SK-N-DZ (cell line): ENCODE results near the gene ELMO1.

Source experiments
- DNase-seq: peaks from one replicate; pipeline ENCODE4 v3.0.0-alpha.2; 2015; ENCODE audit warnings: low spot score

The ELMO1 gene

DNA sequence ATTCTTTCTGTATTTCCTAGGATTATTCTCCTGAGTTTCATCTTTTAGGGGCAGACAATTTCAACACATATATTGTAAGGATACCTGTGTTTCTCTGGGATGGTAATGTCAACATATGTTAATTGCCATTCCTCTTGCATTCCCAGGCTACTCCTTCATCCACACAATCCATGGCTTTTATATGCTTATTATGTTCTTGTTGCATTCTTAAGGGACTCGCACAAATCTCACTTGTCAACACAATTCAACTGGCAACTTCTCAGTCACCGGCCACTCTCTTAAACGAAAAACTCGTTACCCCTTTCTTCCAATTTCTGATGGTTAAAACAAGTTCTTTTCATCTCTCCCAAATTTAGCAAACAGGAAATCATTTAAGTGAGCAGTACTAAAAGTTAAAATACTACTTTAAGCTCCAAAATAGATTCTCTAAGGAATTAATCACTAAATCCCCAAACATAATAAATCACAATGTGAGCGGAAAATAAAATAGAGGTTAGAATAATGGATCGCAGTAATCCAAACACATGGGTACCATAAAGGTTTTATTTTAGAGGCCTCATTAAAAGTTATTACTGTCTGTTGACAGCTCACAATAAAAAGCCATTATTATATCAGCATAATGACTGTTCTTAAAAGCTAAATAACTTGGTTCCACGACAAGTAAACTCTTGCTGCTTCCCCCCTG lies 223.2 kb downstream of the ELMO1 start:
- DNase-seq, result no peak

DNA sequence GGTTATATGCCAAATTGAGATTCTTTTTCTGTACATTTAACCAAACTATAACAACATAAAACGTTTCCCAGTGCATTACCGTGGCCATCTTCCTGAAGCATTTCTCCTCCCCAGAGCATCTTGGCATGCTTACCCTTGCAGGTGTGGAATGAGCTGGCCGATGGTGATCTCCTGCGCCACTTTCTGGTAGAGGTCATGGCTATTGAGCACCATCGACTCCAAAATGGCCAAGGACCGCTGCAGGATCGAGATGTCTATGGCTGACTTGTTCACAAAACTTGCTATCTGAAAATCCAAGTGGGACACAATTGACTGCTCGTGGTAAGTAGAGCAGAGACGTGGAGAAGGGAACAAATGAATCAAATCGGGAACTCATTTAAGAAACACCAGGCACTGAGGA lies 223.9 kb downstream of the ELMO1 start:
- no peak for DNase-seq

DNA sequence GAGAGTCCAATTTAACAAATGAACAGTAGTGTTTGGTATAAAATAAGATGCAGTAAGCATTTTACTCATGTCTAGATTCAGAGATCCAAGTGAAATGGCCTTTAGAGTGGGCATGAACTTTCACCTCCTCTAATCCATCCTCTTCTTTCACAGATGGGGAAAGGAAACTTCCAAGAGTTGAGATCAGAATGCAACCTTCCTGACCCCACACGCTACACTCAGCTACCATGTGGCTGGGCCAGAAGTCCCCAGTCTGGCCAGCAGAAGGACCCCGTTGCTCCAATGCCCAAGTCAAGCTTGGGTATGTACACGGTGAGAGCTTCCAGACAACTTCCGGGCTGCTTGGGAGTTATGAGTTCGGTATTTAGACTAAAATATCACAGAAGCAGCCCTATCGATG lies 228.0 kb downstream of the ELMO1 start:
- no peak for DNase-seq

DNA sequence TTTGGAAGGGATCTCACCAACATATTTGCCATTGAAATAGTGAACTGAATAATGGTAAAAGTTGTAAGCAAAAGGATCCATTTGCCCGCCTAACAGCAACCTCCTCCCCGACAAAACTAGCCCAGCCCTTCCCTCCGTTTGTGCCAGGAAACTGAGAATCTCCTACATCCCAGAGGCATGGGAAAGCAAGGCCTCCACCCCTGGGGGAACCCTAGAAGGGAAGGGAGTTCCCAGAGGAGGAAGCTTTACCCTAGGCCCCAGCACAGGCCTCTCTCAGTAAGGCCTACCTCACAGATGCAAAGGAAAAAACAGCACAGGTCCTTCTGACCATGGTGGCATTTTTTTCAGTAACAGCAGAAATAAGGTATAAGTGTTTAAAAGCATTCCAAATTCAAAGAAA lies 229.7 kb downstream of the ELMO1 start:
- DNase-seq, result no peak

GRCh38 chr7:37216923-37217322 lies 231.7 kb downstream of the ELMO1 start:
- no peak for DNase-seq

DNA sequence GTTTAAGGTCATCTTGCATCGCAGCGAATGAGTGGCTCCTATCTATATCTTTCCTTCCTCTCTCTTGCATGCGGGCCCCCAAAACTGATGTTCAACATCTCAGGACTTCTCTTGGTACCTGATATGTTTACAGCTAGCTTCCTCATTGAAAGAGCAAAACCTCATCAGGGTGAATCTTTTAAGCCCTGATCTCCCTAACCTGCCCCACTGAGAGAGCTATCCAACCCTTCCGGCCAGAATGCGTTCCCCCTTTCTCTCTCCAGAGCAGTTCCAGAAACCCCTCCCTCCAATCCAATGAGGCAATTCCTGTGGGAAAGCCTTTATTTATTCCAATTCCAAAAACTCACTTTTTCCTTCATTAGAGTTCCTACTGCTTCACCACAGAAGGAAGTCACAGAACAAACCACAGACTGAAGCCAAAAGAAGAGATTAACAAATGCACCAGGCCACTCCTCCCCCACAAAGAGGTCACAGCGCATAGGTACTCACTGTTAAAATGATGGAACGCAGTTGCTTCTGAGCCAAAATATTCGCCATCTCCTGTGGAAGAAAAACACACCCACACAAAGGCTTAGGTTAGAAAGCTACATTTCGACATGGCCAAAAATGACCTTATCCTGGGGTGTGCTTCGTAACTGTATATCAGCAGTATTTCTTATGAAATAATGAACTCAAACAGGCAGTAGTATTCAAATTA lies 232.4 kb downstream of the ELMO1 start:
- no peak for DNase-seq

DNA sequence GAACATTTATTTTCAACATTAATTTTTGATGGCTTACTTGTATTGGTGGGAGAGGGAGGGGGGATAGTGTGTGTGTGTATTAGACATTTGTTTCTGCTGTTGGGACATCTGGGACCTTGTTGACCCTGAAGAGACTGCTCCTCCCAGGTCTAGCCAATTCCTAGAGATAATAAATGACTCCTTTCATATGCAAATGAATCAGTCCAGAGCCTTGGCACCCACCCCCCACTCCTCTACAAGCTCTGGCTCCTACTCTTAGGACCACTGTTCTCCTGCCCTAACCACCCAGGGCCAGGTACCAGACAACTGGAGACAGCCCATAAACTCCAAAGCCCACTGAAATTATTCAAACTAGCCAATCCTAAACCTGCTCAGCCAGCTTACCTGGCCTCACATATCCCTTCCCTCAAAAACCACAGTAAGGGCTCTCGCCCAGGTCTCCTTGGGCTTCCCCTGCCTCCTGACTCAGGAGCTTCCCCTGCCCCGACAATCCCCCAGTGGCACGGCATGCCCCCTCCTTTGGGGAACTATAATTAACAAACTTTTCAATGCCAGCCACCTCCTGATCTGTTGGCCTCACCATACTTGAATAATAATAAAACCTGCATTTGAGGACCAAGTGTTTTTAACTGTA lies 233.3 kb downstream of the ELMO1 start:
- no peak for DNase-seq

DNA sequence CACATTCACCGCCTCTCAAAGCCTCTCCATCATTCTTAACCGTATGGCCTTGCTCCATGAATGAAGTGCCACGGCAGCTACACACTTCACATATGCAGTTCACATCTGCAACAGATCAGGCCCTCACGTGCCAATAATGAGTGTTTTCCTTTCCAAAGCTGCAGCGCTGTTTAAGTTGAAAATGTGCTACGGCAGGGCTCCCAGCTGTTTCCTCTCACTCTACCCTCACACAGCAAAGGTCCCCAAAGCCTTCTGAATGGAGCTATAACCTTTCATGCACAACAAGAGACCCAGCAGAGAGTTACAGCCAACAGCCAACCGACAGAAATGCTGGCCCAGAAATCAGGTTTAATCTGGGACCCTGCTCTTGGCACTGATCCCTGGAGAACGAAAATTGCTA lies 236.1 kb downstream of the ELMO1 start:
- DNase-seq, result no peak

GRCh38 chr7:37212051-37212450 lies 236.6 kb downstream of the ELMO1 start:
- DNase-seq, result no peak

- DNase-seq, result no peak
These were observed 237.4 kb downstream of the ELMO1 start for GRCh38 chr7:37211097-37211880.

DNA sequence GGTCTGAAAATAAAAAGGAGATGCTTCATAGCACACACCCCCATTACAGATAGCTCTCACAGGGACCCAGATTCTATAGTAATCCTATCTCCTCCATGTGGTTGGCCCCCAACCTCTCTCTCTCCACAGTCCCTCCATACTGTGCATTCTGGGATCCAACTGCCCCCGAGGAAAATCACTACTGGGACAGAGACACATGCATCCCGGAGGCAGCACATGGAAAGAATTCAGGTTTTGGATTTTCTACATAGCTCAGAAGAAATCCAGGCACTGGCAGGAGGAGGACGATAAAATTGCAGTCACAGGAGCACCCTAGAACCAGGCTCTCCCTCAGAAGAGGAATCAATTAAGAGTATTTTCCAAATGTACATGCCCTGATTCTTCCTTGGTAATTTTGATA lies 239.5 kb downstream of the ELMO1 start:
- no peak for DNase-seq

- DNase-seq, result peak; percentile 58
These were observed 240.1 kb downstream of the ELMO1 start for GRCh38 chr7:37208528-37208927.

DNA sequence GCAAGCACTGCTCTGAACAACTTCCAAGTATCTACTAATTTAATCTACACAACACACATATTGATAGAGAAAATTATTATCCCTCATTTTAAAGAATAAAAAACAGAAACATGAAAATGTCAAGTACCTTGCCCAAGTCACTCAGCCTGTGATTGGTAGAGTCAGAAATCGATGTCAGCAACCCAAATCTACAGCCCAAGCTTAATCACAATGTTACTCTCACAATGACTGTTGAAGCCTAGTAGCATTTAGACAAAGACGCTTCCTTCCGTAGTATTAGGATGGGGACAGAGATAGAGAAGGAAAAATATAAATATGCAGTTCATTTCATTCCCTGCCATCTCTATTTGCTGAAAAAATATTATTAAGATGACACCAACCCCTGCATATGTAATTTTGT lies 242.5 kb downstream of the ELMO1 start:
- no peak for DNase-seq

DNA sequence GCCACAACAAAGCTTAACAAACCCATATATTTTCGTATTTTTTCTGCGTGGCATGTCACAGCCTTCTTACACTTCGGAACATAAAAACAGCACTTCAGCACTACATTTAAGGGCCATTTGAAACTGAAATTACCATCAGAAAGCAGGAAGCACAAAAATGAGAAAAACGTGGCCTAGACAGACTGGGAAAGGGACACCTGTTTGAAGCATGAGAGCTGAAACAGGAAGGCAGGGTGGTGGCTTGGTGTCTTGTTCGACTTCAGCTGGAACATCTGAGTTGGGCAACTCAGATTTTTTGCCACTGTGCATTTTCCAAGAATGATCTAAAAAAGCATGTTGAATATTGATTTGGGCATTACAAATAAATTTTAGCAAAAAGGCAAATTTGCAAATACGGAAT lies 243.2 kb downstream of the ELMO1 start:
- no peak for DNase-seq

DNA sequence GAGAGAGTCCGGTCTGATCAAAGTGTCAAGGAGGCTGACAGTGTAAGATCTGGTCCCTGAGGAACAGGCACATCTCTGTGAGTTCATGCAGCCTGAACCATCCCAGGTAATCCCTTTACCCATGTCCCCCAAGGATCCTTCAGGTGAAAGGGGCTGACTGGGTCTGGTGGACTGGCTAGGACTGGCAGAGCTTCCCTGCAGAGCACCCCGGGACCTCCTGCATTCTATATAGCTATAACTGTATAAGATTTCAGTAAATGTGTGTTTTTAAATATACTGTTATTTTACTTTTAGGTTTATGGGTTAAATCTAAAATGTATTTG lies 246.8 kb downstream of the ELMO1 start:
- no peak for DNase-seq

DNA sequence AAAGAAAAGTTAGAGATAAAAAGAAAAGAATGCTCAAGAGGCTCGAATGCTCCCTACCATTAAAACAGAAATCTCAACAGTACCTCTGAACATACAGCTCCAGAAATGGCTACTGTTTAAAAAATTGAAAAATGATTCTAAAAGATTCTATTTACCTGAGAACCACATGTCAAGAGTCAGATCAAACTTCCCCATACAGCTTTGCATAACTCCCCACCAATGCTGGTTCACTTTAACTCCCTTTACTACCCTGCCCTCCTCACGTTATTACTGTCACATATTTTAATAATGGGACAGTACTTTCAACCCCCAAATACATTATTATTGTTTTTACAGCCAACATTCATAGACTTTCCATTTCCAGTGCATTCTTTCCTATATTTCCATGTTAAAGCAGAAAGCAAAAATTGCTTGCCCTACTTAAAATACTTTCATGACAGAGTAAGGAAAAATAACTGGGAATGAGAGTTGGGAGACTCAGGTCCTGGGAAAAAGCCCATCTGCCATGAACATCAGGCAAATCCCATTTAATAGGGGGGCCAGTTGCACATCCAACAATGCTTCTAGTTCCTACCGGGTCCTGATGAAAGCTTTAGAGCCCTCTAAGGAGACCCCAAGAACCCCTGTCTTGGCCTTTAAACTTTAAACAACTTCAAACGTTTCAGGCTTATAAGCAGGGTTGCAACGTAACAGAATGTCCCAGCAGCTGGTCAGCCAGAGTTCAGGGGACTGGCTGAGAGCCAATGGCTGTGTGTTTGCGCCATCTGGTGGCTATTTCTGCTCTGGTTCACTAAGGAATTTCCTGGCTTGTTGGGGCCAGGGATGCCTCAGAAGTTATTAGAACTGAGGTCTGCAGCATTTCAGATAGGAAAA lies 247.4 kb downstream of the ELMO1 start:
- DNase-seq, result peak; percentile 75

GRCh38 chr7:37198906-37199485 lies 249.7 kb downstream of the ELMO1 start:
- peak; percentile 80 for DNase-seq

DNA sequence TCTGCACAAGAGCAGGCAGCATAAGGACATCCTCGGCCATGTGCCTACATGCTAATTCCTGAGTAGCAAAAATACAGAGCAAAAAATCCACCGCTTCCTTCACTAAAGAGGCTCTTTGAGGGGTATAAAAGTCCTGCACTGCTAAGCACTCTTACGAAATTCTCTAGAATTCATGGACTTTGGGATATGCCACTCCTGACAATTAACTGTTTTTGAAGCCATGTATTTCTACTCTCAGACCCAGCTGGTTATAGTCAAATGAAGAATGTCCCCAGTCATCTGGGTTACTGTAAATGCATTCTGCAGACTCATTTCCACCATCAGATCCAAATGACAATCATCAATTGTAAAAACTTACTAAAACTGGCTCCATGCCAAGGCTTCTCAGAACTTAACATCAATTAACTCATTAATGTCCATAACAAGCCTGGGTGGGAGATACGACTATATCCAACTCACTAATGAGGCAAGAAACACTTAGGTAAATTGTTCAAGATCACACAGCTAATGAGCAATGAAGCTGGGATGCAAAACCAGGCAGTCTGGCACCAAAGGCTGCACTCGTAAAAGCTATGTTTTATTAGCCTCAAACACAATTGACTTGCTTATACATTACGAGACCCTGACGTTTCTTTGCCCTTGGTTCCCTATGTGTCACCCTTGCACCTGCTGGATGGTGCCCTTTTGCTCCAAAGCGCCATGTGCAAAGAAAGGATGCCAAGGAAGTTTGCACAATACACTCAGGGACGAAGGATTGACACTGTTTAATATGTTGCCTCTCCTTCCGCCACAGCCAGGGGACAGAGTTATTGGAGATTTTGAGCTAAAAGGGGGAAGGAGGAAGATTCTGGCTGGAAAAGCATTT lies 250.4 kb downstream of the ELMO1 start:
- DNase-seq, result peak; percentile 21

DNA sequence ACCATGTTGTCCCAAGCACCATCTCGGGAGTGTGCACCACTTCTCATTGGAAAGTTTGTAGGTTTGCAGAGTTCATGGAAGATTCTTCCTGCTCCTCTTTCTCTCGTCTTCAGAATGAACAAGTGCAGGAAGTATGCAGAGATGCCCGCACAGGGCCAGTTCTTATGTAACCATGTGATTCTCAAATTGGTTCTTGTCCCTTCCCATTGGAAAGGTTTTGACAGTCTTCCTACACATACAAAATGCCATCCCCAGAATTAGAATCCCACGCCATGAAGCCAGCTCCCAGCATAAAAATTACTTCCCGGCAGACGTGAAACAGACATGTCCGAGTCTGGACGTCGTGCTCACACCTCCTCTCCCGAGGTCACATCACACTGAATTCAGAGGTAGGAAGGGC lies 251.6 kb downstream of the ELMO1 start:
- no peak for DNase-seq

DNA sequence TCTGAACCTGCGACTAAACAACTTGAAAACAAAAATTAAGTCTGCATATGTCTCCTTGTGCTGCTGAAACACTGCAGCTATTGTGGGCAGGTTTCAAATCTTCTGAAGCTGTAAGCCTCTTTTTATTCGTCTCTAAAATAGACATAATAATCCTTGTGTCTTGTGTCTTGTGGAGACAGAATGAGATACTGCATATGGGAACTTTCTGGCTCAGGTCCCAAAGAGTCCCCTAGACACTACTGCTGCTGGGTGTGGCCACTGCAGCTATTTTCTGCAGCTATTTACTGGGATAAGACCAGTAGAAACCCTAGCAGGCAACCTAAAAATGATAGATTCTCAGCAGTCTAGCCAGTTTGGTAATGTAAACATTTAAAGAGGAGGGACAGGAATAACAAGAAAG lies 252.0 kb downstream of the ELMO1 start:
- DNase-seq, result no peak
